Mesodermal cell (in vitro differentiated cells): ENCODE results near the gene CARD11.

ENCODE experiments used
- H3K27ac ChIP-seq: 2 replicates; pipeline ENCODE4 v1.7.0; 2013; ENCODE audit warnings: mild to moderate bottlenecking, low read depth, low read length, moderate library complexity; ENCODE audit not compliant: severe bottlenecking
- H3K36me3 ChIP-seq: 2 replicates; pipeline ENCODE4 v1.7.1; 2013; ENCODE audit warnings: mild to moderate bottlenecking, low read length, moderate library complexity; ENCODE audit not compliant: control insufficient read depth, insufficient read depth
- H3K4me1 ChIP-seq: one replicate; pipeline ENCODE4 v1.7.1; 2013; ENCODE audit warnings: mild to moderate bottlenecking, low read length; ENCODE audit not compliant: insufficient read depth, control insufficient read depth, poor library complexity, severe bottlenecking
- H3K4me3 ChIP-seq: 2 replicates; pipeline ENCODE4 v1.7.0; 2013; ENCODE audit warnings: low read length, control low read depth, mild to moderate bottlenecking; ENCODE audit not compliant: insufficient read depth, poor library complexity, severe bottlenecking; ENCODE audit errors: extremely low read depth
- H3K9me3 ChIP-seq: 2 replicates; pipeline ENCODE4 v1.7.1; 2013; ENCODE audit warnings: mild to moderate bottlenecking, low read length, moderate library complexity; ENCODE audit not compliant: control insufficient read depth
- WGBS, 2 experiments: methylation state at CpG; one replicate each; pipeline ENCODE4 v1.1.5; 2013; ENCODE audit warnings: missing lambda C conversion rate in 2 of 2; ENCODE audit not compliant: insufficient coverage in 2 of 2; 5-methylcytosine and 5-hydroxymethylcytosine counted together

The CARD11 gene

GRCh38 chr7:3076163-3076562 lies 32.5 kb upstream of the CARD11 start:
- Histone ChIP-seq H3K9me3 (peaks cover 7% of the 10 kb centered on the region), H3K4me3 (no peak overlapping the region), H3K27ac (no peak overlapping the region), H3K4me1 (no peaks in the 10 kb centered on the region), H3K36me3 (no peaks in the 10 kb centered on the region)
- WGBS, 2 experiments: 77 to 86% methylated on average over 1 to 2 of the region's 3 CpGs

DNA sequence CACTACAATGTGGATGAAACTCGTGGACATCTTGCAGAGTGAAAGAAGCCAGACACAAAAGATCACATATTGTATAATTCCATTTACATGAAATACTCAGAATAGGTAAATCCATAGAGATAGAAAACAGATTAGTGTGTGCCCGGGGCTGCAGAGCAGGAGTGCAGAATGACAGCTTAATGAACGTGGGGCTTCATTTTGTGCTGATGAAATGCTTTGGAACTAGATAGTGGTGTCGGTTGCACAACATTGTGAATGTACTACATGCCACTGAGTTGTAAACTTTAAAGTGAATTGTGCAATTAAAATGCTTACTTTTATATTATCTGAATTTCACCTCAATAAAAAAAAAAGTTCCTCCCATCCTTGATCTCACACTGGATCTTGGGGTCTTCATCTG lies 31.8 kb upstream of the CARD11 start:
- Histone ChIP-seq H3K9me3 (peaks cover 13% of the 10 kb centered on the region), H3K4me1 (no peaks in the 10 kb centered on the region), H3K27ac (no peak overlapping the region), H3K36me3 (no peaks in the 10 kb centered on the region), H3K4me3 (no peak overlapping the region)
- 70 to 88% methylated on average over 2 of the region's 4 CpGs for WGBS, 2 experiments

DNA sequence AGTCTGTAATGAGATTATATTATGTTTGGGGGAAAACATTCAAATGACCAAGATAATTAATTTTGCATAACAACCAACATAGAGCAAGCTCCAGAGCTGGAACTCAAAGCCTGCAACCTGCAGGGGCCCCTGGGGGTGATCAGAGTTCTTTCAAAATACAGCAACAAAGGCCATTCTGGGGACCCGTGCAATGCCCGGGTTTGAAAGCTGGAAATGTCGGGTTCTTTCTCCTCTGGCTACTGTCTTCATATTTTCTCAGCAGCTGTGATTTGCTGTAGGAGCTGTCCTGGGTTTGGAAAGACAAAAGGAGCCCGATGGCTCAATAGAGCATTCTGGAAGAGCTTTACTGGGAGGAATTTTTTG lies 30.8 kb upstream of the CARD11 start:
- 43 to 100% methylated on average over 1 to 4 of the region's 4 CpGs for WGBS, 2 experiments
- Histone ChIP-seq H3K4me3 (no peak overlapping the region), H3K27ac (no peak overlapping the region), H3K36me3 (no peaks in the 10 kb centered on the region), H3K9me3 (peaks cover 7% of the 10 kb centered on the region), H3K4me1 (no peaks in the 10 kb centered on the region)

GRCh38 chr7:3073763-3074458 lies 30.2 kb upstream of the CARD11 start:
- Histone ChIP-seq H3K4me3 (no peak overlapping the region), H3K9me3 (peaks cover 7% of the 10 kb centered on the region), H3K27ac (no peak overlapping the region), H3K36me3 (no peaks in the 10 kb centered on the region), H3K4me1 (no peaks in the 10 kb centered on the region)
- WGBS, 2 experiments: 72 to 74% methylated on average over 4 of the region's 6 CpGs

DNA sequence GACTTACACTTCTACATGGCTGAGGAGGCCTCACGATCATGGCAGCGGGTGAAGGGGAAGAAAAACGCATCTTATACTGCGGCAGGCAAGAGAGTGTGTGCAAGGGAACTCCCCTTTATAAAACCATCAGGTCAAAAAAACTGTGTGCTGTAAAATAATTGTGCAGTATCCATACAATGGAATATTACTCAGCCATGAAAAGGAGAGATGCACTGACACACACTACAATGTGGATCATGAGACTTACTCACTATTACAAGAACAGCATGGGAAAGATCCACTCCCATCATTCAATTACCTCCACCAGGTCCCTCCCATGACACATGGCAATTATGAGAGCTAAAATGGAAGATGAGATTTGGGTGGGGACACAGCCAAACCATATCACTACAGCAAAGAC lies 27.2 kb upstream of the CARD11 start:
- H3K27ac ChIP-seq: no peak overlapping the region
- 90% methylated on average over 2 of the region's 4 CpGs; no CpG with 5 or more reads in 1 of the 2 experiments for WGBS, 2 experiments
- H3K4me1 ChIP-seq: no peaks in the 10 kb centered on the region
- H3K9me3 ChIP-seq: peaks cover 7% of the 10 kb centered on the region
- no peaks in the 10 kb centered on the region for H3K36me3 ChIP-seq
- no peak overlapping the region for H3K4me3 ChIP-seq

DNA sequence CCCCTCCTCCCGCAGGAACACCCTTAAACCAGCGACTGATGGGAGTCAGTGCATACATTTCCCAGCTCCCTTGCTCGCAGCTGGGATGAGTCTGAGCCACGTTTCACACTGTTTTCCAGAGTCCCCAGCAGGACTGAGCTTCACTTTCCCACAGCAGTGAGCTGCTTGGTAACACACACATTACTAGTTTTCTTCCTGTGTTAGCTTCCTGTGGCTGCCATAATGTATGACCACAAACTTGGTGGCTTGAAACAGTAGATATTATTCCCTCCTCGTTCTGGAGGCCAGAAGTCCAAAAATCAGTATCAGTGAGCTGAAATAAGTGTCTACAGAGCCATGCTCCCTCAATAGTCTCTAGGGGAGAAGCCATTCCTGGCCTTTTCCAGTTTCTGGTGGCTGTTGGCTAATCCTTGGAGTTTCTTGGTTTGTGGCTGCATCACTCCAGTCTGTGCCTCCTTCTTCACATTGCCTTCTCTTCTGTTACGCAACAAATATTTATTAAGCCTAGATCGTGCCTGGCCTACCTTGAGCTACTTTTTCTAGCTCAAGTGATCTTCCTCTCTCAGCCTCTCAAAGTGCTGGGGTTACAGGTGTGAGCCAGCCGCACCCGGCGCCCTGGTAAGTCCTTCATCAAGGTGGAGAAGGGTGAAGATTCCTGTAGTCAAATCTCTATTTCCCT lies 26.2 kb upstream of the CARD11 start:
- Histone ChIP-seq H3K36me3 (no peaks in the 10 kb centered on the region), H3K27ac (no peak overlapping the region), H3K4me3 (no peak overlapping the region), H3K4me1 (no peaks in the 10 kb centered on the region), H3K9me3 (peaks cover 7% of the 10 kb centered on the region)
- whole genome bisulfite sequencing, 2 experiments: 67 to 84% methylated on average over 7 to 10 of the region's 10 CpGs

DNA sequence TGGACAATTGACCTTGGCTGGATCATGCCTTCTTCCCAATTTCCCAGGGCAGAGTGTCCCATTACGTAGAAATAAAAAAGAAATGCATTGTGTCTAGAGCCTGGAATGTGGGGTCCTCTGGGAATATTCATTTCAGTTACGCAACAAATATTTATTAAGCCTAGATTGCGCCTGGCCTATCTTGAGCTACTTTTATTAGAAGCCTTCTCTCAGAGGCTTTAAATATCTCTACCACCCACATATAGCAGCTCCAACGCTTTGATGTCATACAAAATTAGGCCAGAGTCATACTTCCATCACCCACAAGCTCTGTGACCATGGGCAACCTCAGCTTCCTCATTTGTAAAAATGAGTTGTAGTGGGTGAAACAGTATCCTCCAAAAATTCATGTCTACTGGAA lies 24.9 kb upstream of the CARD11 start:
- no peaks in the 10 kb centered on the region for H3K36me3 ChIP-seq
- H3K27ac ChIP-seq: no peak overlapping the region
- no peak overlapping the region for H3K4me3 ChIP-seq
- H3K9me3 ChIP-seq: peaks cover 7% of the 10 kb centered on the region
- 88 to 100% methylated on average over 1 to 2 of the region's 4 CpGs for WGBS, 2 experiments
- no peaks in the 10 kb centered on the region for H3K4me1 ChIP-seq

- Histone ChIP-seq H3K36me3 (no peaks in the 10 kb centered on the region), H3K9me3 (peaks cover 7% of the 10 kb centered on the region), H3K4me3 (no peak overlapping the region), H3K27ac (no peak overlapping the region), H3K4me1 (no peaks in the 10 kb centered on the region)
- 93 to 94% methylated on average over 2 of the region's 2 CpGs for WGBS, 2 experiments
Measured at GRCh38 chr7:3067606-3068380, 24.1 kb upstream of the CARD11 start.

DNA sequence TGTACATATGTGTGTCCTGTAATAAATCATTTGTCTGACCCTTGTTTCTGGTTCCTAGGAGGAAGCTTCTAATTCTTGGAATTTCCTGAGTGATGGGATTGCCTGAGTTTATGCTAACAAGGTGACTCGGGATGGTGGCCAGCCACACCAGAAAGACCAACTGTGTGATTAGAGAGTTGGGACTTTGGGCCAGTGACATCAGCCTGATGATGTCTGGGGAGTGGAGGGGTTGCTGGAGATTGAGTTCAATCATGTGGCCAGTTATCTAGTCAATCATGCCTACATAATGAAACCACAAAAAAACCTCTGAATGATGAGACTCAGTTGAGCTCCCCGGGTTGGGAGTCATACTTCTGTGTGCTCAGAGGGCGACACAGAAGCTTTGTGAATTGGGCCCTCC lies 23.5 kb upstream of the CARD11 start:
- H3K4me3 ChIP-seq: no peak overlapping the region
- no peaks in the 10 kb centered on the region for H3K36me3 ChIP-seq
- WGBS, 2 experiments: 40 to 90% methylated on average over 1 to 3 of the region's 3 CpGs
- H3K4me1 ChIP-seq: no peaks in the 10 kb centered on the region
- H3K27ac ChIP-seq: no peak overlapping the region
- peaks cover 7% of the 10 kb centered on the region for H3K9me3 ChIP-seq

- H3K4me3 ChIP-seq: no peak overlapping the region
- WGBS, 2 experiments: 100% methylated on average over 1 of the region's 1 CpG
- H3K9me3 ChIP-seq: peaks cover 7% of the 10 kb centered on the region
Measured at GRCh38 chr7:3066506-3066905, 22.8 kb upstream of the CARD11 start.

More at GRCh38 chr7:3066506-3066905, 22.8 kb upstream of the CARD11 start:
- no peaks in the 10 kb centered on the region for H3K36me3 ChIP-seq
- no peaks in the 10 kb centered on the region for H3K4me1 ChIP-seq
- no peak overlapping the region for H3K27ac ChIP-seq
